Stimulated activated effector memory CD8-positive, alpha-beta T cell treated with anti-CD3 and anti-CD28 coated beads, Interleukin-12 subunit alpha, Interleukin-12 subunit beta, amount 100 ng/mL, for 72 hours (primary cell): ENCODE data around the gene MRPL18.
"Not testable (repeated sequence)": the region's sequence is repeated elsewhere in the genome, so short reads cannot be mapped to it uniquely, and the experiment has no call there.

Source experiments
- ATAC-seq: fragments of 150-1000 bp; cut with Tn5 transposase; 2 replicates; pipeline ENCODE4 v1.10.0; 2021
- DNase-seq, 2 donors: peaks; one replicate each; pipeline ENCODE4 v3.0.0; 2021 to 2022; ENCODE audit warnings: low spot score in 2 of 2
- H3K27ac Mint-ChIP-seq: one replicate; pipeline ENCODE4 v1.8.0; 2022; ENCODE audit warnings: mild to moderate bottlenecking, mixed read lengths
- H3K36me3 Mint-ChIP-seq: one replicate; pipeline ENCODE4 v1.8.0; 2022; ENCODE audit warnings: mild to moderate bottlenecking, mixed read lengths
- H3K4me1 Mint-ChIP-seq: one replicate; pipeline ENCODE4 v1.8.0; 2022; ENCODE audit warnings: mixed read lengths
- H3K4me3 Mint-ChIP-seq: one replicate; pipeline ENCODE4 v1.8.0; 2022; ENCODE audit warnings: mild to moderate bottlenecking, mixed read lengths
- H3K9me3 Mint-ChIP-seq: one replicate; pipeline ENCODE4 v1.8.0; 2022; ENCODE audit warnings: mixed read lengths

MRPL18 gene

DNA sequence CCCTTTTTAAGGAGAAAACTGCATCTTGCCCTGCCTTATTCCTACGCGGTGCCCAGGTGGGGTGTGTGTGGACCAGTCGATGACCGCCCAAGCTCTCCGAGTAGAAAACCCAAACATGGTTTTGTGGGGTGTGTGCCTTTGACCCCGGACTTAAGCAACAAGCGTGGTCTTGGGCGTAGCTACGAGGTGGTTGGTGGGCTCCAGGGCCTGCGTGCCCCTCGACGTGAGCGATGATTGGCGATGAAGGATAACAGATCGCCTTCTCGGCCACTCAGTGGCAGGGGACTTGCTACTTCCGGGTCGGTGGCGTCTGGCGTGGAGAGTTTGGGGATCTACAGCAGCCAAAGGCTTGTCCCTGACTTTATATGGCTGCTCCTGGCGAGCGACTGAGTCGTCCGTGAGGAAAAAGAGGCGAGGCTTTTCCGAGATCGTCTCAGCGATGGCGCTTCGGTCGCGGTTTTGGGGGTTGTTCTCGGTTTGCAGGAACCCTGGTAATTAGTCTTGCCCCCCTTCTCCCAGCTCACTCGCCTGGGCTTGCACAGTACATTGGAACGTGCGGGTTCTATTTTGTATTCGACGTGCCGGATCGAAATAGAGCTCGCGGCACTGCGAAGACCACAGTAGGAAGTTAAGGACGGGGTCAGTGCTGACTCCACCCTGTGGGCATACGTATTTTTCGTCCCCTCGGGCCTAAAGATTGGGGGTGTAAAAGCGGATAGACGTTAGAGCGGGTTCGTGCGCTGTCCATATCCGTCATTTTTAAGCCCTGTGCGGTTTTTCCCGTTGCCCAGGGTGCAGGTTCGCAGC is at the start of gene MRPL18:
Gene MRPL18 (plus strand): TSS at position 319 of the 807 bp plus-strand sequence. CDS start 121 bp downstream, at position 440.
- no peaks in the 10 kb centered on the region for H3K9me3 Mint-ChIP-seq
- peaks cover 97% of the 10 kb centered on the region for H3K36me3 Mint-ChIP-seq
- peak; percentile 58 to 87 for DNase-seq
- H3K27ac Mint-ChIP-seq, result peak within 1 kb of the TSS; percentile 95
- peaks cover 48% of the 10 kb centered on the region for H3K4me1 Mint-ChIP-seq
- peak; percentile 92 for ATAC-seq
- H3K4me3 Mint-ChIP-seq, result peak within 1 kb of the TSS; percentile 95

GRCh38 chr6:159742165-159742564 is 48.1 kb upstream of the MRPL18 start:
- Mint-ChIP-seq H3K9me3 (no peaks in the 10 kb centered on the region), H3K27ac (peak overlapping the region; percentile 71), H3K36me3 (peaks cover 100% of the 10 kb centered on the region), H3K4me3 (no peak overlapping the region), H3K4me1 (peaks cover 25% of the 10 kb centered on the region)
- no peak for ATAC-seq
- DNase-seq, result no peak

- DNase-seq (no peak), ATAC-seq (no peak)
- Mint-ChIP-seq H3K9me3 (no peaks in the 10 kb centered on the region), H3K4me3 (no peak overlapping the region), H3K27ac (peak overlapping the region; percentile 20), H3K4me1 (peaks cover 16% of the 10 kb centered on the region), H3K36me3 (peaks cover 100% of the 10 kb centered on the region)
Measured at GRCh38 chr6:159745081-159745480, 45.2 kb upstream of the MRPL18 start.

GRCh38 chr6:159746759-159747158 is 43.5 kb upstream of the MRPL18 start:
- H3K9me3 Mint-ChIP-seq, result no peaks in the 10 kb centered on the region
- ATAC-seq (no peak), DNase-seq (no peak)
- H3K4me3 Mint-ChIP-seq, result no peak overlapping the region
- H3K4me1 Mint-ChIP-seq, result peaks cover 11% of the 10 kb centered on the region
- no peak overlapping the region for H3K27ac Mint-ChIP-seq
- peaks cover 100% of the 10 kb centered on the region for H3K36me3 Mint-ChIP-seq

- not testable (repeated sequence) for ATAC-seq, DNase-seq, H3K4me3 Mint-ChIP-seq, H3K27ac Mint-ChIP-seq, H3K9me3 Mint-ChIP-seq
- peaks cover 100% of the 10 kb centered on the region for H3K36me3 Mint-ChIP-seq
- H3K4me1 Mint-ChIP-seq, result peaks cover 11% of the 10 kb centered on the region
Measured at GRCh38 chr6:159748127-159748526, 42.1 kb upstream of the MRPL18 start.

- Mint-ChIP-seq H3K9me3 (no peaks in the 10 kb centered on the region), H3K4me1 (no peaks in the 10 kb centered on the region), H3K36me3 (peaks cover 100% of the 10 kb centered on the region), H3K4me3 (no peak overlapping the region), H3K27ac (no peak overlapping the region)
- no peak for DNase-seq
- no peak for ATAC-seq
Measured at GRCh38 chr6:159751448-159751847, 38.8 kb upstream of the MRPL18 start.

GRCh38 chr6:159753081-159753872 is 37.0 kb upstream of the MRPL18 start:
- H3K27ac Mint-ChIP-seq, result peak overlapping the region; percentile 60
- no peaks in the 10 kb centered on the region for H3K4me1 Mint-ChIP-seq
- H3K9me3 Mint-ChIP-seq, result no peaks in the 10 kb centered on the region
- no peak for ATAC-seq
- H3K4me3 Mint-ChIP-seq, result no peak overlapping the region
- DNase-seq, result no peak
- H3K36me3 Mint-ChIP-seq, result peaks cover 100% of the 10 kb centered on the region

GRCh38 chr6:159754401-159754800 is 35.9 kb upstream of the MRPL18 start:
- Mint-ChIP-seq H3K4me1 (peaks cover 5% of the 10 kb centered on the region), H3K4me3 (no peak overlapping the region), H3K9me3 (no peaks in the 10 kb centered on the region), H3K27ac (no peak overlapping the region), H3K36me3 (peaks cover 97% of the 10 kb centered on the region)
- no peak for ATAC-seq
- DNase-seq, result no peak

GRCh38 chr6:159754959-159755914 is 35.0 kb upstream of the MRPL18 start:
- no peak overlapping the region for H3K4me3 Mint-ChIP-seq
- peak overlapping the region; percentile 54 for H3K27ac Mint-ChIP-seq
- DNase-seq (no peak), ATAC-seq (no peak)
- peaks cover 11% of the 10 kb centered on the region for H3K4me1 Mint-ChIP-seq
- peaks cover 97% of the 10 kb centered on the region for H3K36me3 Mint-ChIP-seq
- H3K9me3 Mint-ChIP-seq, result no peaks in the 10 kb centered on the region

DNA sequence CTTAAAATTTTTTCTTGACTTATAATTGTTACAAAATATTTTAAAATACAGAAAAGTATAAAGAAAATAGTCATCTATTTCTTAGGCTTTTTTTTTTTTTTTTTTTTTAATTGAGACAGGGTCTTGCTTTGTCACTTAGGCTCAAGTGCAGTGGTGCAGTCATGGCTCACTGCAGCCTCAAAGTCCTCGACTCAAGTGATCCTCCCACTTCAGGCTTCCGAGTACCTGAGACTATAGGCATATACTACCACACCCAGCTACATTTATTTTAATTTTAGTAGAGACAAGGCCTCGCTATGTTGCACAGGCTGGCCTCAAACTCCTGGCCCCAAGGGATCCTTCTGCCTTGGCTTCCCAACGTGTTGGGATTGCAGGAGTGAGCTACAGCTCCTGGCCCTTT is 33.8 kb upstream of the MRPL18 start:
- no peak overlapping the region for H3K27ac Mint-ChIP-seq
- DNase-seq (no peak), ATAC-seq (no peak)
- H3K9me3 Mint-ChIP-seq, result no peaks in the 10 kb centered on the region
- H3K4me1 Mint-ChIP-seq, result peaks cover 24% of the 10 kb centered on the region
- peaks cover 88% of the 10 kb centered on the region for H3K36me3 Mint-ChIP-seq
- H3K4me3 Mint-ChIP-seq, result no peak overlapping the region

GRCh38 chr6:159758031-159759001 is 32.0 kb upstream of the MRPL18 start:
- Mint-ChIP-seq H3K4me1 (peaks cover 30% of the 10 kb centered on the region), H3K36me3 (peaks cover 88% of the 10 kb centered on the region), H3K4me3 (no peak overlapping the region), H3K9me3 (no peaks in the 10 kb centered on the region), H3K27ac (peak overlapping the region; percentile 8)
- ATAC-seq (no peak), DNase-seq (no peak)

DNA sequence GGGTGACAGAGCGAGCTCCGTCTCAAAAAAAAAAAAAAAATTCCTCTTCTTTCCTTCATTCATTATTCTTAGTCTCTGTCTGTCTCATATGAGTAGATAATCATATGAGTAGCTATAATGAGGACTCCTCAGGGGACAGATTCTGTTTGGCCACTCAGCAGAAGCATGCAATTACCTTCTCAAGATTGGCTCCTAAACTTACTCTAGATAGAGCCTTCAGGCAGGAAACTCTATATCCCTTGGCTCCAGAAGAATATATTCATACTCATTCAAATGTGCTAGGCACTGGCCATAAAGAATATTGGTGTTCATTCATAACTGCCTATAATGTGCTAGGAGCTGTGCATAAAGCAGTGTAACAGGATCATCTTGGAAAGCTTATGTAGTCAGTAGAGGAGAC is 30.6 kb upstream of the MRPL18 start:
- H3K4me1 Mint-ChIP-seq, result peaks cover 30% of the 10 kb centered on the region
- no peaks in the 10 kb centered on the region for H3K9me3 Mint-ChIP-seq
- H3K36me3 Mint-ChIP-seq, result peaks cover 88% of the 10 kb centered on the region
- no peak overlapping the region for H3K4me3 Mint-ChIP-seq
- no peak overlapping the region for H3K27ac Mint-ChIP-seq
- DNase-seq (no peak), ATAC-seq (no peak)

GRCh38 chr6:159760602-159761057 is 29.6 kb upstream of the MRPL18 start:
- H3K9me3 Mint-ChIP-seq, result no peaks in the 10 kb centered on the region
- H3K36me3 Mint-ChIP-seq, result peaks cover 88% of the 10 kb centered on the region
- ATAC-seq (no peak), DNase-seq (no peak)
- H3K4me1 Mint-ChIP-seq, result peaks cover 30% of the 10 kb centered on the region
- peak overlapping the region; percentile 74 for H3K4me3 Mint-ChIP-seq
- peak overlapping the region; percentile 92 for H3K27ac Mint-ChIP-seq
